ENCODE data around the gene SLC6A3. TPM values are rescaled to one million over a fixed set of nuclear protein-coding genes. Genes with fewer than 3 reads are reported as not detected.
"Not testable (repeated sequence)": the region's sequence is repeated elsewhere in the genome, so short reads cannot be mapped to it uniquely, and the experiment has no call there.

SLC6A3 gene
- total RNA-seq, 1 experiment from 2014 or later, result not detected

DNA sequence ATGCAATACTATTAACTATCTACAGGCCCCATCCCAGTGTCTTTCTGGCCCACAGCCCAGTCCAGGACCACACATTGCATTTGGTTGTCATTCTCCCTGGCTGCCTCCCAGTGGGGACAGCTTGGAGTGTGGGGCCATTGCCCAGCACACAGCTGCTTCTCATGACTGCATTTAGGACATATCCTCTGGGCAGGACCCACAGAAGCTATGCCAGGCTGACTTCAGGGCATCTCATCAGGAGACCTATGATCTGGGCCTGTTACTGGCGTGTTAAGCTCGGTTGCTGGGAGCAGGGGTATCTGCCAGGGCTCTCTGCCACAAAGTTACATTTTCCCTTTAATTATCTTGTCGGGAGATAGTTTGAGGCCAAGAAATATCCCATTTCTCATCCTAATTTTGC, 68.3 kb downstream of the SLC6A3 start:
- no peak for DNase-seq (ENCODE audit: extremely low read depth, low read depth)

DNA sequence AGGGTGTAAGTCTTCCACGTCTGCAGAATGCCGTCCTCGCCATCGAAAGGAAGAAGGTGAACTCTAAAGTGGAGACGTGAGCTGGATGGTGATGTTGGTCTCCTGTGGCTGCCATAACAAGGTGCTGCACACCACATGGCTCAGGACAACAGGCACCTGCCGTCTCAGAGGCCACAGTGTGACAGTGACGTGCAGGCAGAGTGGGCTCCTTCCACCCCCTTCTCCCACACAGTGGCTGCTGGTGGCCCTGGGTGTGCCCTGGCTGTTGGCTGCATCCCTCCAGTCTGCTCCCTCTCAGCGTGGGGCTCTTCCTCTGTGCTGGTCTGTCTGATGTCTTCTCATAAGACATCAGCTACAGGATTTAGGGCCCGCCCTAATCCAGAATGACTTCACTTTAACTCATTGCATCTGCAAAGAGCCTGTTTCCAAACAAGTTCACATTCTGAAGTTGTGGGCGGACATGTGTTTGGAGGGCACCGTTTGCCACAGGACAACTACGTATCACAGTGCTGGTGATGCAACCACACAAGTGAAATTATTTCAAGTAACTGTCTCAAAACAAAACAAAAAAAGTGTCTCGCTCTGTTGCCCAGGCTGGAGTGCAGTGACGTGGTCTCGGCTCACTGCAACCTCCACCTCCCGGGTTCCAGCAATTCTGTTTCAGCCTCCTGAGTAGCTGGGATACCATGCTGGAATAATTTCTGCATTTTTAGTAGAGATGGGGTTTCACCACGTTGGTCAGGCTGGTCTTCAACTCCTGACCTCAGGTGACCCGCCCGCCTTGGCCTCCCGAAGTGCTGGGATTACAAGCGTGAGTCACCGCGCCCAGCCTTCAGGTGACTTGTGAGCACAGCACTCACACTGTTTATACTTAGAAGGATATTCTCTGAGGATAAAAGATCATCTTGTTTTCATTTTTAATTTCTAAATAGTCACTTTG, 69.1 kb downstream of the SLC6A3 start:
- DNase-seq (ENCODE audit: extremely low read depth, low read depth), result no peak

DNA sequence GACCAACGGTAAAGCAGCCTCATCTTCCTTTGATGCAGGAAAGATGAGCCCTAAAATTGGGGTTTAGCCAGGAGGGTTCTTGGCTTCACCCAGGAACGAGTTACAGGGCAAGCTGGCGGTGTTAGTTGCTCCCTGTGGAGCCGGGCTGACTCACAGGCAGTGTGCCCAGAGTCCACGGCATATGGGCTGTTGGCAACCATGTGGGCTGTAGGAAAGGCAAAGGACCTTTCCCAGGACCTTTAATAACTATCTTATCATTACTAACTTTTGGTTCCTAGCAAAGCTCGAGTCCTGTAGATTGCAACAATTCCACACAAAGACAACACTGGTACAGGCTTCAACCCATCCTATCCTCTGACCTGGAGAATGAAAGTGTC, 70.6 kb downstream of the SLC6A3 start:
- DNase-seq (ENCODE audit: extremely low read depth, low read depth), result no peak

DNA sequence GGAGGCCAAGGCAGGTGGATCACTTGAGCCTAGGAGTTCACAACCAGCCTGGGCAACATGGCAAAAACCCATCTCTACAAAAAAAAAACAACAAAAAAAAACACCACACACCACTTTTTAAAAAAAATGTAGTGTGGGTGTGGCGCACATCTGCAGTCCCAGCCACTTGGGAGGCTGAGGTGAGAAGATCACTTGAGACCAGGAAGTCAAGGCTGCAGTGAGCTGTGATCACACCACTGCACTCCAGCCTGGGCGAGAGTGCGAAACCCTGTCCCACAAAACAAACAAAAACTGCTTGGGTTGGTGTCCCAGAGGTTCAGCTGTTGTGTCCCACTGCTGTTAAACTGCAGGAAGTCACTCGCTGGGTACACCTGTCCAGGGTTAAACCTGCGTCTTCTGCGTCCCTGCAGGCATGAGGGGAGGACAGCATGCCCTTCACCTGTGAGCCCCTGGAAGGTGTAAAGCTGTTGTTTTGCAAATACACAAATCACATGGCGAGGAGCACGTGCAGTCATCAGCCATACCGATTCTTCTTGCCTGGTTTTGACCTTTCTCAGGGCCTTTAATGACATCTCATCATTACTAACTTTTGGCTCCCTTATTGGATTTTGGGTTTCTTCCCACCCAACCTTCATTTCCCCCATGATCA, 71.1 kb downstream of the SLC6A3 start:
- no peak for DNase-seq (ENCODE audit: extremely low read depth, low read depth)

DNA sequence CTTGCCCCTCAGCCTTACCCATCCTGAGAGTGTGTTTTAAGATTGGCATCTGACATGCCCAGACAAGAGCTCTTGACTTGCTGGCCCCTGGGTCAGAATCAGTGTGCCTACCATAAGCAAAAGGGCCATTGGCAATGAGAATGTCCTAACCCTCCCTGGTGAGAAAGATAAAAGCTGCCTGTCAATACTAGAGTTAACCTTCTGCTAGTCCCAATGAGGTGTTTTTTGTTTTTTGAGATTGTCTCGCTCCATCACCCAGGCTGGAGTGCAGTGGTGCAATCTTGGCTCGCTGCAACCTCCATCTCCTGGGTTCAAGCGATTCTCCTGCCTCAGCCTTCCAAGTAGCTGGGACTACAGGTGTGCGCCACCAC, 73.3 kb downstream of the SLC6A3 start:
- not testable (repeated sequence) for DNase-seq (ENCODE audit: extremely low read depth, low read depth)

DNA sequence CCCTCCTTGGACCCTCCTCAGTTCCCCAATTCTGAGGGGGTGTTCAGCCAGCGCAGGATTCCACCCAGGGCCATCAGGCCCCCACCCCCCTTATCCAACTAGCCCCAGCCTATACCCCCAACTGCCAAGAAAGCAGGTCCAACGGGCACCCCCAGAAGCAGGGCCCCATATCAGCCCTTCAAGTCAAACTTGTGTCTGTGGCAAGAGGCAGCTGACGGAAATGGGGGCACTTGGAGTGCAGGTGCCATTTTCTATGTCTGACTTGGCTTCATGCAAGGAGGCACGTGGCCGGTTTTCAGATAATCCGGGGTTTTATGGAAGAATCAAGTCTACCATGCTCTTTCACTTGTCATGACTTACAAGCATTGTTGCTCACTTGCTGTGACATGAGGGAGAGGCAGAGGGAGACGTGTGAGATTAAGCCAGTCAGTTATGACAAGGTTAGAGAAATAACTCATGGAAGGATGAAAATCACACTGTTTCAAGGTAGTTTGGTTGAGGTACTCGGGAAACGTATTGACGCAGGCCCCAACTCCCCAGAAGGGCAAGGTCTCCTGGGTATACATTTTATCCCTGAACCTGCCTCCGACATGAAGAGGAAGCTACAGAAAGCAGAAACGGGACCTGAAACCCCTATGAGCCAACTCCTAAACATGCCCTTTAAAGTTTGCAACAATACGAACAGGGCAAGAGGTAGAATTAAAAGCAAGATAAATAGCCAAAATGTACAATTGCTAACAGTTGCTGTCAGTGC, 73.8 kb downstream of the SLC6A3 start:
- no peak for DNase-seq (ENCODE audit: extremely low read depth, low read depth)

DNA sequence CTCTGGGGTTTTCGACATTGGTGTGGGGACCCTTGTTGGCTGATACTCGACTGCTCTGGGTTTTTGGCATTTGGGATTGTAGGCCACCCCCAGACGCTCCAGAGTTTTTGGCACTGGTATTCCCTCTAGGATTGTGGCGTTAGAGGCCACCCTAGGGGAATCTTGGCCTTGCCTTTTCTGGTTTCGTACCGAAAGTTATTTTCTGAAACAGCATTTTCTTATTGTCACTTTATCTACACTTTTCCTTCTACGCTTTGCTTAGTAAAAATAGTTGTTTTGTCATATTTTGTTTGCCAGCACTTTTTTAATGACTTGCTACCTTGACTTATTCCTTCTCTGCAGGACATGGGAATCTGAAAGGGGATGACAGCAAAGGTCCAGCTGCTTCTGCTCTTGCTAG, 75.2 kb downstream of the SLC6A3 start:
- DNase-seq (ENCODE audit: extremely low read depth, low read depth), result no peak

DNA sequence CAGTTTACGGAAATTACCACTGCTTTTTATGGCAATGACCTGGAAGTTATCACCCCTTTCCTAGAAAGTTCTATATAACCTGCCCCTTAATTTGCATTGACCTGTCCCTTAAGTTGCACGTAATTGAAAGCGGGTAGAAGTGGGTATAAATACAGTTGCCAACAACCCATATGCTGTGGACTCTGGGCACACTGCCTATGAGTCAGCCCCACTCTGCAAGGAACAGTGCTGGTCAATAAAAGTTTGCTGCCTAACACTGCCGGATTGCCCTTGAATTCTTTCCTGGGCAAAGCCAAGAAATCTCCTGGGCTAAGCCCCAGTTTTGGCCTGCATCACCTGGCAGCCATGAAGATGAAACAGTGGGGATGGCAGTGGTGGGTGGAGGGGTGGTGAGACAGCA, 76.5 kb downstream of the SLC6A3 start:
- no peak for DNase-seq (ENCODE audit: extremely low read depth, low read depth)

DNA sequence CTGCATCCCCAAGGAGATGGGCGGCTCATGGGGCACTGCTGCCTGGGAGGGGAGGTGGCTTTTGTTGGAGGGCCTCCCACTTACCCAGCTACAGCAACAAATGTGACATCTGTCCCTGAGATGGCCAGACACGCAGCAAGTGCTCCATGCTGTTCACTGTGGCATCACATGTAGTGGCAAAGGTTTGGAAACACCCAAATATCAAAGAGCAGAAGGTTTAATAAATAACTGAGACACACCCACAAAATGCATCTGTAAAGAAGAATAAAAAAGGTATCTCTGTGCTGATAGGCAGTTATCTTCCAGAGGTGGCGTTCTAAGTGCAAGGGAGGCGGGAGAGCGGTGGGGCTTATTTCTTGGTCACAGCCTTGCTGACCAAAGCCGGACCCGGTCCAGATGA, 77.0 kb downstream of the SLC6A3 start:
- no peak for DNase-seq (ENCODE audit: extremely low read depth, low read depth)

DNA sequence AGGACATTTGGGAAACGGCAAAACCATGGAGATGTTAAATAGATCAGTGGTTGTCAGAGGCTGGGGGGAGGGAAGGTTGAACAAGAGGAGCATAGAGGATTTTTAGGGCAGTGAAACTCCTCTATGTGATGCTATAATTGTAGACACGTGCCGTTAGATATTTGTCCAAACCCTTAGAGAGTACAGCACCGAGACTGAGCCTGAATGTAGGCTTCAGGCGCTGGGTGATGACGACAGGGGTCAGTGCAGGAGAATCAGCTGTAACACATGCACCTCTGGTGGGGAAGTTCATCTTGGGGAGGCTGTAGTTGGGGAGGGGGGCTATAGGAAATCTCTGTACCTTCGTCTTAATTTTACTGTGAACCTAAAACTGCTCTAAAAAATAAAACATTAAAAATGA, 78.1 kb downstream of the SLC6A3 start:
- no peak for DNase-seq (ENCODE audit: extremely low read depth, low read depth)

DNA sequence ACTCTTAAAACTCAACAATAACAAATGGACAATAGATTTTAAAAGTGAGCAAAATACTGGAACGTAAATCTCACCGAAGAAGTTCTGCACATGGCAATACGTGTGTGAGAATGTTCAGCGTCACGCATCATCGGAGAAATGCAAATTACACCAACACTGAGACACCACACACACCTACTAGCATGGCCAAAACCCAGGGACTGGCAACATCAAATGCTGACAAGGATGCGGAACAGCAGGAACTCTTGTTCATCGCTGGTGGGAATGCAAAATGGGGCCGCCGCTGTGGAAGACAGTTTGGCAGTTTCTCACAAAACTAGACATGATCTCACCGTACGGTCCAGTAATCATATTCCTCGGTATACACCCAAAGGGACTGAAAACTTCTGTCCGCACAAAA, 78.7 kb downstream of the SLC6A3 start:
- DNase-seq (ENCODE audit: extremely low read depth, low read depth), result no peak

DNA sequence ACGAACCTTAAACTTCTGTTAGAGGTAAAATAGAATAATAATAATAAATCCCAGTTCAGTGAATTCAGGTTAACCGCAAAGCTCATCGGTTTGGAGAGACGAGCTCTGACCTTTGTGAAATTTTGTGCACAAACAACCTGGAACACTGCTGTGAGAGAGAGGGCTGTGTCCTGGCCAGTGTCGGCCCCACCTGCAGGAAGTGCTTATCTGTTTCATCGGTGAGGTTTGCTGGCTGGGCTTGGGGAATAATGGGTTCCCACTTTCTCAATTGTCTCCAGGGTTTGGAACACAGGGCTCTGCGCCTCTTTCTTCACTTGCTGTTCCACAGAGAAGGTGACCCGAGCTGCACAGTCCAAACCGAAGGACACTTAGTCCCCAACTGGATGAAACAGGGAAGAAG, 81.0 kb downstream of the SLC6A3 start:
- no peak for DNase-seq (ENCODE audit: extremely low read depth, low read depth)

DNA sequence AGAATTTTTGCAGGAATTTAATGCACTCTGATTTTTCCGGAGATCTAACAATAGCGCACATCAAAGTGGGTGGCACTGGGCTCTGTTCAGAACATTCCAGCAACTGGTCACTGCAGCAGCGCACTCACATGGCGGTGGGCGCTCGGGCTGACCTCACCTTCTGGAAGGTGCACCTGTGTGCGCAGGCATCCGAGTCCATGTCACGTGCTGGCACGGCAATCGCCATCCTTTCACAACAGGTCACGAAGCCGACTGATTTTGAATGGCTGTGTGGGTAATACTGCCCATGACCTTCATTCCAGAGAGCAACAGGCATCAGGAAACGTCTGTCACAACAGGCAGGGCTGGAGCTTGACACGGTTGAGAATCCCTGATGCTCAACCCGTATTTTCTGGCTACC, 81.7 kb downstream of the SLC6A3 start:
- DNase-seq (ENCODE audit: extremely low read depth, low read depth), result no peak

DNA sequence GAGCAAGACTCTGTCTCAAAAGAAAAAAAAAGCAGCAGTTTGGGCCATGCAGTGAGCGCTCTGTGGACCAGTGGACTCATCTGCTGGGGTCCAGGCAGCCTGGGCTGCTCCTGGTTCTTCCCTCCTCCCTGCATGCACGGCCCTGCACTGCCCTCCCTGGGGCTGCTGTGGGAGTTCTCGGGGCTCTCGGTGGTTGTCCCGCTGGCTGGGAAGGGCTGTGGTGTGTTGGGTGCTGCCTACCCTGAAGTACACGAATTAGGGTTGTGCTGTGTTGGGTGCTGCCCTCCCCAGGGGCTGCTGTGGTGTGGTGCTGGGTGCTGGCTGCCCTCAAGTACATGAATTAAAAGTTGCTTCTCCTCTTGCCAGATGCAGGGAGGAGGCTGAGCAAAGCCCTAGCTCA, 82.1 kb downstream of the SLC6A3 start:
- DNase-seq (ENCODE audit: extremely low read depth, low read depth), result no peak

DNA sequence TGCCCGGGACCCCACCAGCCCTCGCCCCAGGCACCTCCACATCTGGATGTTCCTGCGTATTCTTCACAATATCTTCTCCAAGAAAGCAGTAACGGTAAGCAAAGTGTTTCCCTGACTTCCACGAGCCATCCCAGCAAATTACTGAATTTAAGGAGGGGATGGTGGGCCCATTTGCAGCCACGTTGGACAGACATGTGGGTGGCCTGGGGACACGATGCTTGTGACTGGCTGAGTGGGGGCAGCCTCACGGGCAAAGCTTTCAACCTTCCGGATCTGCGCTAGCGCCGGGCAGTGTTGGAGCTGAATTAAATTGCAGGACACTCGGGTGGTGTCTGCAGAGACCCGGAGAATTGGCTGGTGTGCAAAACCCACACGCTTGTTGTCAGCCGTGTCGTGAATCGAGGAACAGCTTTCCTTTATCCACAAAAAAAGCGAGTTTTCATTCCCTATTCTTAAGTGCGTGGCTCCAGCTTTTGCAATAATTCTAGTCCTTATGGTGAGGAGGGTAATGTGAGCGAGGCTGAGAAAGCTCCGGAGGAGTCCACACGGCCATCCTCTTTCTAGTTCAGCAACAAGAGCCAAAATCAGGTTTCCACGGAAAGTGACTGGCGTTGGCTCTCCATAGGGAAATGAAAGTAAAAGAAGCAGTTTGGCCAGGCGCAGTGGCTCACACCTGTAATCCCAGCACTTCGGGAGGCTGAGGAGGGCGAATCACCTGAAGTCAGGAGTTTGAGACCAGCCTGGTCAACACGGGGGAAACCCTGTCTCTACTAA, 82.8 kb downstream of the SLC6A3 start:
- no peak for DNase-seq (ENCODE audit: extremely low read depth, low read depth)

DNA sequence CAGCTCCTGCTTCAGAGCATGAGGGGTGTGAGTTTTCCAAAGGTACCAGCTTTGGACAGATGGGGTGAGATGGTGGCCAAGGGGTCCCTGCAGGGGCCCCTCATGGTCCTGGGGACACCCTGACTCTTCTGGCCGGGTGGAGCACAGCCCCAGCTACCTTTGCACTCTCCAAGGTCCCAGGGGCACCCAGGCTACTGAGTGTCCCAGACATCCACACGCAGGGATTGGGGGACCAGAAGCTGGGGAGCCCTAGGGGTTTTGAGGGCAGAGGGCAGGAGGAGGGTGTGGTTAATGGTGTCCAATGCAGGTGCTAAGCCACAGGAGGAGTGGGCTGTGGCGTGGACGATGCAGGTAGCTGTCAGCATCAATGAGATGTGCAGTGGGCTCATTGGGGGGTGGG, 84.4 kb downstream of the SLC6A3 start:
- no peak for DNase-seq (ENCODE audit: extremely low read depth, low read depth)

DNA sequence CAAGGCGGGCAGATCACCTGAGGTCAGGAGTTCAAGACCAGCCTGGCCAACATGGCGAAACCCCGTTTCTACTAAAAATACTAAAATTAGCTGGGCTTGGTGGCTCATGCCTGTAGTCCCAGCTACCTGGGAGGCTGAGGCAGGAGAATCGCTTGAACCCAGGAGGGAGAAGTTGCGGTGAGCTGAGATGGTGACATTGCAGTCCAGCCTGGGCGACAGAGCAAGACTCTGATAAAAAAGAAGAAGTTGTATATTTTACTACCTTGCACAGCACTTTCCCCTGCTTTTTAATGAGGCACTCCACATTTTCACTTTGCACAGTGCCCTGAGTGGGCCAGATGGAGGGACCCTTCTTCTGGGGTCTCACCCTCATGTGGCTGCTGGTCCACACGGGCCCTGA, 84.9 kb downstream of the SLC6A3 start:
- DNase-seq (ENCODE audit: extremely low read depth, low read depth), result not testable (repeated sequence)

DNA sequence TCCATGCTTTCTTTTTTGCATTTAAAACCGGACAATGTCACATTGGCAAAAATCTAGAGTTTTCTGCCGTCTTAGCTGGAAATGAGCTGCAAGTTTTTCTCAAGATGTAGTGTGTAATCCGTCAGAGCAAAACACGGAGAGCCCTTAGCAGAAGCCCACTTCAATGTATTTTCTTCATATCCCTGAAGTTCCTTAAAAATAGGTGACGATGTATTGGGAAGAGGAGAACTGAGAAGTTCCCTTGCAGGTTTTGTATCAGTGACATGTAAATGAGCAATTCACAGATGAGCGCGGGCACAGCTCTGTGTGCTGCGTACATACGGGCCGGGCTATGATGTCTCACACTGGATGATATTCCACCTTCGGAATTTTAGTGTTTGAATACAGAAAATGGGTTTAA, 85.5 kb downstream of the SLC6A3 start:
- DNase-seq (ENCODE audit: extremely low read depth, low read depth), result no peak

DNA sequence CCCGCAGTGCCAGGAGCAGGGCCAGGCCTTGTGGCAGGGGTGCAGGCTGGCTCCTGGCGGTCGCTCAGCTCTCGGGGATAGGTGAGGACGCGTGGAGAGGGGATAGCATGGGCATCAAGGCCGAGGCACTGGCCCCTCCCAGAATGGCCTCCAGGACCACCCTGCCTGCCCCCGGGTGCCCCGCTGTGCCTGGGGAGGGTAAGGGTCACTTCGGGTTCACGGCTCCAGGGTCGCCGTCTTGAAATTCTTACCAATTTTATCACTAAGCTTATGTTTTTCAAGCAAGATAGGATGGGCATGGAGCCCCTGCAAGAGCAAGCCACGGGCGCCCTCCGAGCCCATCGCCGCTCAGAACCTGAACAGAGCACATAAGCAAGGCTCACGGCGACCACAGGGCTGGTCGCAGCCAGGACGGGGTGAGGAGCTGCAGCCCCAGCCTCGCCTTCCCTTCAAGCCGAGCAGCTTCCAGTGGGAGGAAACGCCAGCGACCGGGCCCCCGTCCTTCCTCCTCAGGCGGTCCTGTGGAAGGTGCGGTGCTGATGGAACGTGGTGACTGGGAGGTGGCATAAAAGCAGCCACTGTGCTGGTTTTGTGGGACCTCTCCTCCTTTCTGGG, 86.1 kb downstream of the SLC6A3 start:
- DNase-seq (ENCODE audit: extremely low read depth, low read depth), result no peak

DNA sequence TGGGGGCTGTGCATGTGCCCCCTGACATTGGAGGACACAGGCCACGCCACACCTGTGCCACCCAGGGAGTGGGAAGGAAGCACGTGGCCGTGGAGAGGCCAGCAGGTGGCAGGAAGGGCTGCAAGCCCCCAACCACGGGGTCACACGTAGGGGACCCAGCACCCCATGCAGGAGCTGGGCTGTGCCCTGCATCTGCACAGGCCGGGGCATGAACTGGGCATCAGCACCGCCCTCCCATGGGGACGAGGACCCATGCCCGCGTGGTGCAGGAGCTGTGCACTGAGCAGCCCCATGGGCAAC, 86.6 kb downstream of the SLC6A3 start:
- no peak for DNase-seq (ENCODE audit: extremely low read depth, low read depth)

All from NCI-H460 (cell line).